Caco-2 (cell line): ENCODE data around the gene IGSF9B. TPM values are rescaled to one million over a fixed set of nuclear protein-coding genes. Genes with fewer than 3 reads are reported as not detected.

Experiments used
- BruUV-seq: library from RNA; stranded (reverse); fragments of 400-500 nt; replicated peaks from 2 replicates; lab custom pipeline; 2021; lab: Mats Ljungman, UMichigan
- CTCF ChIA-PET: fragments of 300-600 bp; sonication (Branson Sonifier 250); formaldehyde crosslinking; loops from one replicate; lab custom pipeline; 2022; ENCODE audit warnings: antibody characterized with exemption; lab: Charles Lee
- POLR2A ChIA-PET: fragments of 300-600 bp; sonication (Branson Sonifier 250); formaldehyde crosslinking; loops from one replicate; lab custom pipeline; 2022; ENCODE audit warnings: antibody characterized with exemption; lab: Charles Lee
- DNase-seq, 2 experiments: peaks; one replicate each; pipeline versions ENCODE4 v3.0.0 to v3.0.0-alpha.2; 2020 to 2022
- H3K27me3 ChIP-seq: replicated peaks from 2 replicates; pipeline ENCODE4 v1.6.0; 2011; ENCODE audit warnings: low read length; ENCODE audit not compliant: control insufficient read depth, insufficient read depth
- H3K36me3 ChIP-seq: 2 replicates; pipeline ENCODE4 v1.5.1; 2011; ENCODE audit warnings: low read length; ENCODE audit not compliant: control insufficient read depth, insufficient read depth
- H3K4me1 ChIP-seq: fragments of 250-450 bp; sonication (Bioruptor Pico); 2 replicates; pipeline ENCODE4 v1.5.1; 2020; ENCODE audit warnings: mild to moderate bottlenecking
- H3K4me3 ChIP-seq: 2 replicates; pipeline ENCODE4 v1.5.1; 2011; ENCODE audit warnings: low read depth, mild to moderate bottlenecking, control low read depth, low read length
- H3K9me3 ChIP-seq: fragments of 250-450 bp; sonication (Bioruptor Pico); 2 replicates; pipeline ENCODE4 v1.5.1; 2020; ENCODE audit warnings: mild to moderate bottlenecking, moderate library complexity
- H3K27ac Mint-ChIP-seq: one replicate; pipeline ENCODE4 v1.8.0; 2022; ENCODE audit warnings: mixed read lengths; ENCODE audit not compliant: unreplicated experiment
- H3K27me3 Mint-ChIP-seq: one replicate; pipeline ENCODE4 v1.8.0; 2022; ENCODE audit warnings: mixed read lengths; ENCODE audit not compliant: insufficient read depth, unreplicated experiment
- H3K36me3 Mint-ChIP-seq: one replicate; pipeline ENCODE4 v1.8.0; 2022; ENCODE audit warnings: mild to moderate bottlenecking, mixed read lengths; ENCODE audit not compliant: insufficient read depth, unreplicated experiment
- H3K4me1 Mint-ChIP-seq: one replicate; pipeline ENCODE4 v1.8.0; 2022; ENCODE audit warnings: low read depth, mixed read lengths; ENCODE audit not compliant: unreplicated experiment
- H3K4me3 Mint-ChIP-seq: one replicate; pipeline ENCODE4 v1.8.0; 2022; ENCODE audit warnings: mild to moderate bottlenecking, moderate library complexity, mixed read lengths; ENCODE audit not compliant: unreplicated experiment
- H3K9me3 Mint-ChIP-seq: one replicate; pipeline ENCODE4 v1.8.0; 2022; ENCODE audit warnings: mixed read lengths; ENCODE audit not compliant: unreplicated experiment
- CTCF ChIP-seq, 2 experiments: fragments of 200-600 bp in 1 of 2; IDR thresholded peaks; 1 replicate in 1 of 2; 2 replicates in 1 of 2; pipeline versions ENCODE4 v1.5.1 to v1.8.0; 2011 to 2022; ENCODE audit warnings: antibody characterized with exemption in 1 of 2, control low read depth in 1 of 2, inconsistent platforms in 1 of 2, low read depth in 1 of 2, low read length in 1 of 2, mild to moderate bottlenecking in 1 of 2, moderate library complexity in 1 of 2; ENCODE audit not compliant: insufficient read depth in 1 of 2, severe bottlenecking in 1 of 2, unreplicated experiment in 1 of 2
- intact Hi-C: fragments of 100-400 bp; cut with micrococcal nuclease; formaldehyde crosslinking; loops from one replicate; pipeline ENCODE4 v1.10.0; 2022; ENCODE audit not compliant: unreplicated experiment
- total RNA-seq: library from RNA; stranded (reverse); gene quantifications from 2 replicates; pipeline ENCODE4 v1.2.3, GENCODE V29; 2022

Gene IGSF9B
- total RNA-seq, 1 experiment from 2014 or later, result 4.2 TPM

- no TSS peak for BruUV-seq
- CTCF ChIA-PET, result interaction anchor here (1.5 kb wide), 1 partner anchor 59 kb away, joined by 5 read pairs; no protein-coding TSS in a partner anchor
- peaks cover 2% of the 10 kb centered on the region for H3K27me3 ChIP-seq
Observed at GRCh38 chr11:133985981-133986944, 29.5 kb upstream of the IGSF9B start.

GRCh38 chr11:133984828-133985227 is 28.1 kb upstream of the IGSF9B start:
- no peak for DNase-seq
- H3K27me3 Mint-ChIP-seq, result peaks cover 61% of the 10 kb centered on the region
- no peaks in the 10 kb centered on the region for H3K9me3 ChIP-seq
- H3K27me3 ChIP-seq, result peaks cover 2% of the 10 kb centered on the region
- H3K36me3 ChIP-seq, result no peaks in the 10 kb centered on the region
- H3K9me3 Mint-ChIP-seq, result no peaks in the 10 kb centered on the region
- BruUV-seq, result no TSS peak
- H3K27ac Mint-ChIP-seq, result no peak overlapping the region
- no peaks in the 10 kb centered on the region for H3K36me3 Mint-ChIP-seq
- no peak for TF ChIP-seq CTCF (IDR thresholded peaks at IDR 0.05; ENCODE audit: insufficient read depth in 1 of 2, low read depth in 1 of 2, low read length in 1 of 2, severe bottlenecking in 1 of 2, unreplicated experiment in 1 of 2)
- no peak overlapping the region for H3K4me3 Mint-ChIP-seq
- H3K4me1 ChIP-seq, result no peaks in the 10 kb centered on the region
- no peaks in the 10 kb centered on the region for H3K4me1 Mint-ChIP-seq
- POLR2A ChIA-PET, result no interaction called here
- H3K4me3 ChIP-seq, result no peak overlapping the region
- CTCF ChIA-PET, result no interaction called here
- intact Hi-C loops, result no loop called here

More at GRCh38 chr11:133985981-133986944, 29.5 kb upstream of the IGSF9B start:
- intact Hi-C loops, result no loop called here
- no peaks in the 10 kb centered on the region for H3K4me1 Mint-ChIP-seq
- Histone ChIP-seq H3K4me1 (no peaks in the 10 kb centered on the region), H3K9me3 (no peaks in the 10 kb centered on the region), H3K36me3 (no peaks in the 10 kb centered on the region), H3K4me3 (no peak overlapping the region)
- no peak overlapping the region for H3K4me3 Mint-ChIP-seq
- TF ChIP-seq CTCF (IDR thresholded peaks at IDR 0.05; ENCODE audit: insufficient read depth in 1 of 2, low read depth in 1 of 2, low read length in 1 of 2, severe bottlenecking in 1 of 2, unreplicated experiment in 1 of 2), result no peak
- no peaks in the 10 kb centered on the region for H3K9me3 Mint-ChIP-seq
- H3K27me3 Mint-ChIP-seq, result peaks cover 54% of the 10 kb centered on the region
- H3K36me3 Mint-ChIP-seq, result no peaks in the 10 kb centered on the region
- POLR2A ChIA-PET, result no interaction called here
- no peak overlapping the region for H3K27ac Mint-ChIP-seq
- DNase-seq, result no peak

GRCh38 chr11:133983660-133984316 is 27.0 kb upstream of the IGSF9B start:
- BruUV-seq, result no TSS peak
- no peaks in the 10 kb centered on the region for H3K4me1 Mint-ChIP-seq
- no peak for DNase-seq
- Histone ChIP-seq H3K9me3 (no peaks in the 10 kb centered on the region), H3K4me3 (no peak overlapping the region), H3K4me1 (no peaks in the 10 kb centered on the region), H3K36me3 (no peaks in the 10 kb centered on the region), H3K27me3 (peaks cover 2% of the 10 kb centered on the region)
- intact Hi-C loops, result no loop called here
- no peak overlapping the region for H3K27ac Mint-ChIP-seq
- TF ChIP-seq CTCF (IDR thresholded peaks at IDR 0.05; ENCODE audit: insufficient read depth in 1 of 2, low read depth in 1 of 2, low read length in 1 of 2, severe bottlenecking in 1 of 2, unreplicated experiment in 1 of 2), result no peak
- no peaks in the 10 kb centered on the region for H3K9me3 Mint-ChIP-seq
- ChIA-PET CTCF (no interaction called here), POLR2A (no interaction called here)
- no peaks in the 10 kb centered on the region for H3K36me3 Mint-ChIP-seq
- no peak overlapping the region for H3K4me3 Mint-ChIP-seq
- H3K27me3 Mint-ChIP-seq, result peaks cover 56% of the 10 kb centered on the region
